Loucy (cell line): Measurements from ENCODE around the gene NDRG3.

Source experiments
- H2AFZ ChIP-seq: fragments of 200-600 bp; sonication (generic); 2 replicates; pipeline ENCODE4 v1.6.0; 2016; ENCODE audit warnings: antibody characterized with exemption, mild to moderate bottlenecking, low read length, moderate library complexity
- H3F3A ChIP-seq: fragments of 200-600 bp; 2 replicates; pipeline ENCODE4 v1.6.0; 2016; ENCODE audit warnings: antibody characterized with exemption, low read depth, mild to moderate bottlenecking
- H3K27me3 ChIP-seq: fragments of 200-600 bp; sonication (generic); 2 replicates; pipeline ENCODE4 v1.6.1; 2014; ENCODE audit warnings: low read length, mild to moderate bottlenecking; ENCODE audit not compliant: insufficient read depth, poor library complexity, severe bottlenecking
- H3K36me3 ChIP-seq: fragments of 200-600 bp; sonication (generic); 2 replicates; pipeline ENCODE4 v1.6.1; 2016; ENCODE audit warnings: low read length; ENCODE audit not compliant: insufficient read depth
- H3K4me1 ChIP-seq: fragments of 200-600 bp; sonication (generic); 2 replicates; pipeline ENCODE4 v1.5.1; 2014; ENCODE audit warnings: low read length, mild to moderate bottlenecking; ENCODE audit not compliant: insufficient read depth, poor library complexity, severe bottlenecking
- H3K4me2 ChIP-seq: fragments of 200-600 bp; sonication (generic); 2 replicates; pipeline ENCODE4 v1.6.0; 2014; ENCODE audit warnings: antibody characterized with exemption, low read length, low read depth, mild to moderate bottlenecking; ENCODE audit not compliant: poor library complexity, severe bottlenecking
- H3K4me3 ChIP-seq: fragments of 200-600 bp; sonication (generic); 2 replicates; pipeline ENCODE4 v1.5.1; 2014; ENCODE audit warnings: low read length, mild to moderate bottlenecking, mixed read lengths; ENCODE audit not compliant: poor library complexity, severe bottlenecking
- H3K79me2 ChIP-seq: fragments of 200-600 bp; sonication (generic); 2 replicates; pipeline ENCODE4 v1.6.1; 2014; ENCODE audit warnings: low read length; ENCODE audit not compliant: insufficient read depth
- H3K9ac ChIP-seq: fragments of 200-600 bp; sonication (generic); 2 replicates; pipeline ENCODE4 v1.6.0; 2014; ENCODE audit warnings: mild to moderate bottlenecking, low read depth, low read length, moderate library complexity; ENCODE audit not compliant: poor library complexity, severe bottlenecking
- H3K9me2 ChIP-seq: fragments of 200-600 bp; sonication (generic); replicated peaks from 2 replicates; pipeline ENCODE4 v1.6.1; 2016; ENCODE audit warnings: low read depth, low read length, mixed read lengths
- H3K9me3 ChIP-seq: fragments of 200-600 bp; sonication (generic); 2 replicates; pipeline ENCODE4 v1.6.1; 2014; ENCODE audit warnings: mild to moderate bottlenecking, antibody characterized with exemption, low read length, low read depth; ENCODE audit not compliant: insufficient read depth
- H4K20me1 ChIP-seq: fragments of 200-600 bp; sonication (generic); 2 replicates; pipeline ENCODE4 v1.6.0; 2014; ENCODE audit warnings: antibody characterized with exemption, low read length, mild to moderate bottlenecking; ENCODE audit not compliant: insufficient read depth, poor library complexity, severe bottlenecking
- EZH2phosphoT487 ChIP-seq: fragments of 200-600 bp; IDR thresholded peaks from 2 replicates; pipeline ENCODE4 v1.6.1; 2018; ENCODE audit warnings: antibody characterized with exemption, mild to moderate bottlenecking, moderate library complexity, borderline replicate concordance
- TF ChIP-seq, protein P1 (sequence below): fragments of 200-600 bp; sonication (generic); conservative IDR thresholded peaks from 2 replicates; pipeline ENCODE4 v1.5.1; 2014; ENCODE audit warnings: mild to moderate bottlenecking, antibody characterized with exemption, low read length

Gene NDRG3

DNA sequence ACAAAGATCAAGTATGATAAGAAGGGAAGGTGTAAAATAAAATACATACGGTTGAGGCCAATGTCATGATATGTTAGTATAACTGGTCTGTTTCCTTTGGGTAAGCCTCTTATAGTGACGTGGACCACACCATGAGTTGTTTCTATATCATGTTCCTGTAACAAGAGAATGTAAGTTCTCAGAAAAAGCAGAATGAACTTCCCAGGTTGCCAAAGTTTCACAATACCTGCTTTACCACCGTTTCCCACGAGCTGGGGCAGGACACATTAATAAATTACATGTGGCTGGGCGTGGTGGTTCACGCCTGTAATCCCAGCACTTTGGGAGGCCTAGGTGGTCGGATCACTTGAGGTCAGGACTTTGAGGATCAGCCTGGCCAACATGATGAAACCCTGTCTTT is 57.3 kb downstream of the NDRG3 start:
- no peaks in the 10 kb centered on the region for H4K20me1 ChIP-seq
- no peaks in the 10 kb centered on the region for H3K9me3 ChIP-seq
- no peaks in the 10 kb centered on the region for H3F3A ChIP-seq
- H3K79me2 ChIP-seq = no peaks in the 10 kb centered on the region
- TF ChIP-seq, protein P1, sequence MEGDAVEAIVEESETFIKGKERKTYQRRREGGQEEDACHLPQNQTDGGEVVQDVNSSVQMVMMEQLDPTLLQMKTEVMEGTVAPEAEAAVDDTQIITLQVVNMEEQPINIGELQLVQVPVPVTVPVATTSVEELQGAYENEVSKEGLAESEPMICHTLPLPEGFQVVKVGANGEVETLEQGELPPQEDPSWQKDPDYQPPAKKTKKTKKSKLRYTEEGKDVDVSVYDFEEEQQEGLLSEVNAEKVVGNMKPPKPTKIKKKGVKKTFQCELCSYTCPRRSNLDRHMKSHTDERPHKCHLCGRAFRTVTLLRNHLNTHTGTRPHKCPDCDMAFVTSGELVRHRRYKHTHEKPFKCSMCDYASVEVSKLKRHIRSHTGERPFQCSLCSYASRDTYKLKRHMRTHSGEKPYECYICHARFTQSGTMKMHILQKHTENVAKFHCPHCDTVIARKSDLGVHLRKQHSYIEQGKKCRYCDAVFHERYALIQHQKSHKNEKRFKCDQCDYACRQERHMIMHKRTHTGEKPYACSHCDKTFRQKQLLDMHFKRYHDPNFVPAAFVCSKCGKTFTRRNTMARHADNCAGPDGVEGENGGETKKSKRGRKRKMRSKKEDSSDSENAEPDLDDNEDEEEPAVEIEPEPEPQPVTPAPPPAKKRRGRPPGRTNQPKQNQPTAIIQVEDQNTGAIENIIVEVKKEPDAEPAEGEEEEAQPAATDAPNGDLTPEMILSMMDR = no peak
- TF ChIP-seq EZH2phosphoT487 = no peak
- H3K9me2 ChIP-seq = no peaks in the 10 kb centered on the region
- H3K4me2 ChIP-seq = no peak overlapping the region
- no peak overlapping the region for H3K4me3 ChIP-seq
- H2AFZ ChIP-seq = no peak overlapping the region
- H3K4me1 ChIP-seq = no peaks in the 10 kb centered on the region
- no peaks in the 10 kb centered on the region for H3K27me3 ChIP-seq
- H3K36me3 ChIP-seq = no peaks in the 10 kb centered on the region; the same call in 1 of the 2 replicates
- no peak overlapping the region for H3K9ac ChIP-seq

DNA sequence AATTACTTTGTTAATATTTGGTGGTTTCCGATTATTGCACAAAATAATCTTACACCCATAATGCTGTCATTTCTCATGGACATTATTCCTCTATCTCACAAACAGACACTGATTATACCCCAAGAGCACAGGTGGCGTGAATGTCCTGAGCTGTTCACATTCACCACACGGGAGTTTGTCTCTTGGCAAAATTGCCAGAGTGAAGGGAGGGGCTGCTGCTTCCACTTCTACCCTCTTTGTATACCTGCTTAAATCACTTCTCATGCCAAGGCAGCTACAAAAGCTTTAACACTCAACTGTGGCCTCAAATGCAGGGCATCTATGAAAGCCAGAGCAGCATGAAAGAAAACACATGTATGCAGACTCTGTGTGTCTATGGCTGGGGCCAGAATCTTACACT is 58.0 kb downstream of the NDRG3 start:
- Histone ChIP-seq H3K79me2 (no peaks in the 10 kb centered on the region), H3K4me3 (no peak overlapping the region), H3K9me3 (no peaks in the 10 kb centered on the region), H3K36me3 (no peaks in the 10 kb centered on the region; the same call in 1 of the 2 replicates), H3K4me1 (no peaks in the 10 kb centered on the region), H3K4me2 (no peak overlapping the region), H3K9ac (no peak overlapping the region), H2AFZ (no peak overlapping the region), H3F3A (no peaks in the 10 kb centered on the region), H3K9me2 (no peaks in the 10 kb centered on the region), H3K27me3 (no peaks in the 10 kb centered on the region), H4K20me1 (no peaks in the 10 kb centered on the region)
- TF ChIP-seq, protein P1 = no peak
- no peak for TF ChIP-seq EZH2phosphoT487

DNA sequence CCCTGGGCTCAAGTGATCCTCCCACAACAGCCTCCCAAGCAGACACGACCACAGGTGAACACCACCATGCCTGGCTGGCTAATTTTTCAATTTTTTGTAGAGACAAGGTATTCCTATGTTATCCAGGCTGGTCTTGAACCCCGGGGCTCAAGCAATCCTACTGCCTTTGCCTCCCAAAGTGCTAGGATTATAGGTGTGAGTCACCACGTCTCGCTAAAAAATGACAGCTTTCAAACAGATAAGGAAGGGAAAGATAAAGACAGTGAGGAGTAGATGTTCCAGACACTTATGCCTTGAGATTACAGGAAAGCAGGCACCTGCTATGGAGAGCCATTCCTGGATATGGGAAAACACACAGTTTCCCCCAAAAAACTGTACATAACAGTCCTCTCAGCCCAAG is 58.9 kb downstream of the NDRG3 start:
- Histone ChIP-seq H3K36me3 (no peaks in the 10 kb centered on the region; the same call in 1 of the 2 replicates), H3K4me3 (no peak overlapping the region), H3K4me1 (no peaks in the 10 kb centered on the region), H3K9me2 (no peaks in the 10 kb centered on the region), H4K20me1 (no peaks in the 10 kb centered on the region), H3K79me2 (no peaks in the 10 kb centered on the region), H3K9me3 (no peaks in the 10 kb centered on the region), H3K9ac (no peak overlapping the region), H3K27me3 (no peaks in the 10 kb centered on the region), H3K4me2 (no peak overlapping the region), H2AFZ (no peak overlapping the region), H3F3A (no peaks in the 10 kb centered on the region)
- TF ChIP-seq, protein P1 = no peak
- no peak for TF ChIP-seq EZH2phosphoT487
